ENCODE measurements around the gene TCERG1L. TPM values are rescaled to one million over a fixed set of nuclear protein-coding genes. Genes with fewer than 3 reads are reported as not detected.

The TCERG1L gene
- polyA plus RNA-seq, 1 of the 3 experiments (the other 2 are of a cell fraction): not detected

- H3K4me3 ChIP-seq (ENCODE audit: low read depth in 2 of 2, low read length in 1 of 2): no peak overlapping the region
- H3F3A ChIP-seq (replicated peaks; ENCODE audit: insufficient read depth): no peaks in the 10 kb centered on the region
- no peaks in the 10 kb centered on the region for H3K79me2 ChIP-seq (ENCODE audit: insufficient read depth)
- CTCF ChIA-PET: interaction anchor here (1.1 to 1.2 kb wide), 2 partner anchors 21 to 38 kb away, joined by 3 to 4 read pairs; no protein-coding TSS in a partner anchor
- 58% methylated on average over 19 of the region's 19 CpGs for WGBS (ENCODE audit: low lambda C conversion rate)
- no peaks in the 10 kb centered on the region for H3K9me2 ChIP-seq
- H3K4me2 ChIP-seq: no peak overlapping the region
- H3K27me3 ChIP-seq (ENCODE audit: insufficient read depth): no peaks in the 10 kb centered on the region
- no peak overlapping the region for H3K27ac ChIP-seq (ENCODE audit: low read depth in 2 of 2, low read length in 1 of 2)
- no peak for TF ChIP-seq JUND (IDR thresholded peaks at IDR 0.05)
- TF ChIP-seq, protein P1, sequence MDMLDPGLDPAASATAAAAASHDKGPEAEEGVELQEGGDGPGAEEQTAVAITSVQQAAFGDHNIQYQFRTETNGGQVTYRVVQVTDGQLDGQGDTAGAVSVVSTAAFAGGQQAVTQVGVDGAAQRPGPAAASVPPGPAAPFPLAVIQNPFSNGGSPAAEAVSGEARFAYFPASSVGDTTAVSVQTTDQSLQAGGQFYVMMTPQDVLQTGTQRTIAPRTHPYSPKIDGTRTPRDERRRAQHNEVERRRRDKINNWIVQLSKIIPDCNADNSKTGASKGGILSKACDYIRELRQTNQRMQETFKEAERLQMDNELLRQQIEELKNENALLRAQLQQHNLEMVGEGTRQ (IDR thresholded peaks at IDR 0.05; ENCODE audit: borderline replicate concordance, low read depth, low read length): no peak
- no peak for TF ChIP-seq GABPA (IDR thresholded peaks at IDR 0.05; ENCODE audit: low read depth)
- no peak for TF ChIP-seq CHD2 (IDR thresholded peaks at IDR 0.05; ENCODE audit: low read length, partially characterized antibody)
- no peak for TF ChIP-seq FOXJ3 (CRISPR knock-in tag; IDR thresholded peaks at IDR 0.05)
- TF ChIP-seq ELF1 (IDR thresholded peaks at IDR 0.05): no peak
- no peak for TF ChIP-seq NFIC (IDR thresholded peaks at IDR 0.05; ENCODE audit: borderline replicate concordance)
- no peak for TF ChIP-seq ZBTB33 (IDR thresholded peaks at IDR 0.05; ENCODE audit: borderline replicate concordance, low read depth)
- TF ChIP-seq FOXM1 (IDR thresholded peaks at IDR 0.05; ENCODE audit: low read depth): no peak
- TF ChIP-seq, protein P2, sequence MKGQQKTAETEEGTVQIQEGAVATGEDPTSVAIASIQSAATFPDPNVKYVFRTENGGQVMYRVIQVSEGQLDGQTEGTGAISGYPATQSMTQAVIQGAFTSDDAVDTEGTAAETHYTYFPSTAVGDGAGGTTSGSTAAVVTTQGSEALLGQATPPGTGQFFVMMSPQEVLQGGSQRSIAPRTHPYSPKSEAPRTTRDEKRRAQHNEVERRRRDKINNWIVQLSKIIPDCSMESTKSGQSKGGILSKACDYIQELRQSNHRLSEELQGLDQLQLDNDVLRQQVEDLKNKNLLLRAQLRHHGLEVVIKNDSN (IDR thresholded peaks at IDR 0.05; ENCODE audit: borderline replicate concordance, low read depth): no peak
- TF ChIP-seq POLR2AphosphoS5 (IDR thresholded peaks at IDR 0.05; ENCODE audit: low read depth, low read length): no peak
- TF ChIP-seq IRF3 (IDR thresholded peaks at IDR 0.05; ENCODE audit: low read depth, low read length): no peak
- no peak for TF ChIP-seq RCOR1 (IDR thresholded peaks at IDR 0.05; ENCODE audit: low read length)
- TF ChIP-seq TAF1 (IDR thresholded peaks at IDR 0.05; ENCODE audit: borderline replicate concordance, low read depth, low read length): no peak
- TF ChIP-seq REST (IDR thresholded peaks at IDR 0.05; ENCODE audit: low read depth, low read length): no peak
- no peaks in the 10 kb centered on the region for H3K9me3 ChIP-seq
- no peaks in the 10 kb centered on the region for H4K20me1 ChIP-seq (ENCODE audit: insufficient read depth)
- POLR2A ChIA-PET: no interaction called here
- no peak overlapping the region for H3K9ac ChIP-seq
- peaks cover 0 to 19% of the 10 kb centered on the region in 2 experiments; a peak in 1 of 4 replicates for H3K4me1 ChIP-seq (ENCODE audit: control insufficient read depth in 1 of 2, insufficient read depth in 2 of 2, low read depth in 1 of 2, low read length in 1 of 2)
- H3K36me3 ChIP-seq (replicated peaks in 1 of 2; ENCODE audit: control insufficient read depth in 1 of 2, insufficient read depth in 2 of 2, low read length in 1 of 2): no peaks in the 10 kb centered on the region
- no peak for DNase-seq
- H2AFZ ChIP-seq (ENCODE audit: low read depth): no peak overlapping the region
These were observed 37.2 kb downstream of the TCERG1L start for GRCh38 chr10:131274133-131274880.
